ENCODE data around the gene ZNF667.

Gene ZNF667

DNA sequence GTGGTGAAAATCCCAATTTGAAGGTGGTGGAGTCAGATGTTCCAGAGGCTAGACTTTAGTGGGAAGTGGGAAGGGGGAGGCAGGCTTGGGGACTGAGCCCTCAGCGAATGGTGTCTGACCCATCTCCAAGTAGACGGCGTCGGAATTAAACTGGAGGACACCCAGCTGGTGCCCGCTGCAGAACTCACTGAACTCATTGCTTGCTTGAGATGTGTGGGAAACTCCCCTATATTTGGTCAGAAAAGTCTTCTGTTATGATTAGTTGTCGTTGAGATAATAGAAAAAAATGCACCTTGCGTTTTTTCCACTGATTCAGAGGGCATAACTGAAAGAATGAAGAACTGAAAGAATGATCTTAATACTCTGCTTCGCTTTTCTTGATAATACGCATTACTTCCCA is 73.9 kb downstream of the ZNF667 start:
- H4K20me1 ChIP-seq (ENCODE audit: control insufficient read depth, insufficient read depth, low read depth, low read length): no peaks in the 10 kb centered on the region
- H3K27ac ChIP-seq (ENCODE audit: low read depth, low read length): no peak overlapping the region
- H3K9me2 ChIP-seq (replicated peaks; ENCODE audit: control insufficient read depth, low read length): no peaks in the 10 kb centered on the region
- H3K9me3 ChIP-seq (ENCODE audit: control insufficient read depth, insufficient read depth, low read length): peaks cover 67% of the 10 kb centered on the region
- TF ChIP-seq EZH2phosphoT487 (IDR thresholded peaks at IDR 0.05; ENCODE audit: borderline replicate concordance, low read length) (no peak), CTCF (IDR thresholded peaks at IDR 0.05; ENCODE audit: low read depth, low read length, poor library complexity, severe bottlenecking) (no peak)
- H3K79me2 ChIP-seq (ENCODE audit: control insufficient read depth, low read length): no peaks in the 10 kb centered on the region
- peak overlapping the region; percentile 88 for H3K4me2 ChIP-seq (ENCODE audit: low read length)
- H3F3A ChIP-seq (ENCODE audit: control insufficient read depth, insufficient read depth): no peaks in the 10 kb centered on the region
- peaks cover 13% of the 10 kb centered on the region for H3K4me1 ChIP-seq (ENCODE audit: control insufficient read depth, low read length)
- H3K4me3 ChIP-seq (ENCODE audit: low read length): peak overlapping the region; percentile 85
- peaks cover 5% of the 10 kb centered on the region for H3K36me3 ChIP-seq (ENCODE audit: control insufficient read depth, low read length)
- no peaks in the 10 kb centered on the region for H3K27me3 ChIP-seq (ENCODE audit: control insufficient read depth, low read length)

DNA sequence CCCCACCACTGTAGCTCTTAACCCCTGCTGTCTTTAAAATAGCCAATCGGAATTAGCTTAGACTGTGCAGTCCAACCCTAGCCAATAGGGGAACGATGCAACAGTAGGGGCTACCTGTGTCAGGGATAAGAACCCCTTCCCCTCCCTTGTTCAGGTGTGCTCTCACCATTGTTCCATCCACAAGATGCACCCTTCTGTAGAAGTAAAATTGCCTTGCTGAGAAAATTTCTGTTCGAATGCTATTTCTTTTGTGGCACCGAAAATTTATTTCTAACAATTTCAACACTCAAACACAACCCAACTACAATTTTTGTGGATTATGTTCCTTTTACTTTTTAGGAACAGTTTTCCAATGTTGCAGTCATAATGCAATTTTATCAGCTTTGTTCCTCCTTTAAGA is 76.7 kb downstream of the ZNF667 start:
- Histone ChIP-seq H3K4me3 (ENCODE audit: low read length) (no peak overlapping the region), H3K9me2 (replicated peaks; ENCODE audit: control insufficient read depth, low read length) (no peaks in the 10 kb centered on the region), H3K9me3 (ENCODE audit: control insufficient read depth, insufficient read depth, low read length) (peaks cover 52% of the 10 kb centered on the region), H4K20me1 (ENCODE audit: control insufficient read depth, insufficient read depth, low read depth, low read length) (no peaks in the 10 kb centered on the region), H3K27ac (ENCODE audit: low read depth, low read length) (no peak overlapping the region), H3K36me3 (ENCODE audit: control insufficient read depth, low read length) (peaks cover 5% of the 10 kb centered on the region), H3K4me2 (ENCODE audit: low read length) (no peak overlapping the region), H3K4me1 (ENCODE audit: control insufficient read depth, low read length) (peaks cover 13% of the 10 kb centered on the region), H3K27me3 (ENCODE audit: control insufficient read depth, low read length) (no peaks in the 10 kb centered on the region), H3F3A (ENCODE audit: control insufficient read depth, insufficient read depth) (no peaks in the 10 kb centered on the region), H3K79me2 (ENCODE audit: control insufficient read depth, low read length) (no peaks in the 10 kb centered on the region)
- TF ChIP-seq CTCF (IDR thresholded peaks at IDR 0.05; ENCODE audit: low read depth, low read length, poor library complexity, severe bottlenecking): no peak
- no peak for TF ChIP-seq EZH2phosphoT487 (IDR thresholded peaks at IDR 0.05; ENCODE audit: borderline replicate concordance, low read length)

- no peak overlapping the region for H3K4me2 ChIP-seq (ENCODE audit: low read length)
- no peak for TF ChIP-seq EZH2phosphoT487 (IDR thresholded peaks at IDR 0.05; ENCODE audit: borderline replicate concordance, low read length)
- TF ChIP-seq CTCF (IDR thresholded peaks at IDR 0.05; ENCODE audit: low read depth, low read length, poor library complexity, severe bottlenecking): no peak
- H3K27me3 ChIP-seq (ENCODE audit: control insufficient read depth, low read length): no peaks in the 10 kb centered on the region
- H3K79me2 ChIP-seq (ENCODE audit: control insufficient read depth, low read length): no peaks in the 10 kb centered on the region
- no peak overlapping the region for H3K4me3 ChIP-seq (ENCODE audit: low read length)
- H3K9me2 ChIP-seq (replicated peaks; ENCODE audit: control insufficient read depth, low read length): no peaks in the 10 kb centered on the region
- peaks cover 55% of the 10 kb centered on the region for H3K9me3 ChIP-seq (ENCODE audit: control insufficient read depth, insufficient read depth, low read length)
- H4K20me1 ChIP-seq (ENCODE audit: control insufficient read depth, insufficient read depth, low read depth, low read length): no peaks in the 10 kb centered on the region
- H3K4me1 ChIP-seq (ENCODE audit: control insufficient read depth, low read length): peaks cover 7% of the 10 kb centered on the region
- H3F3A ChIP-seq (ENCODE audit: control insufficient read depth, insufficient read depth): no peaks in the 10 kb centered on the region; the same call in 1 of the 2 replicates
- H3K27ac ChIP-seq (ENCODE audit: low read depth, low read length): no peak overlapping the region
- no peaks in the 10 kb centered on the region for H3K36me3 ChIP-seq (ENCODE audit: control insufficient read depth, low read length)
Observed at GRCh38 chr19:56398809-56399208, 78.3 kb downstream of the ZNF667 start.

All from DOHH2 (cell line).